Esophagus squamous epithelium (tissue), 5 donors: Measurements from ENCODE around the gene RGL2. TPM values are rescaled to one million over a fixed set of nuclear protein-coding genes. Genes with fewer than 3 reads are reported as not detected.
"Not testable (repeated sequence)": the region's sequence is repeated elsewhere in the genome, so short reads cannot be mapped to it uniquely, and the experiment has no call there.

Experiments
- DNase-seq: peaks from one replicate; lab custom pipeline; 2025; lab: John Stamatoyannopoulos, UW
- H3K27ac ChIP-seq, 4 donors: fragments of 200-600 bp; sonication (generic); one replicate each; pipeline ENCODE4 v1.5.1; 2016 to 2019; ENCODE audit warnings: mild to moderate bottlenecking in 1 of 4
- H3K27me3 ChIP-seq, 4 donors: fragments of 200-600 bp; sonication (generic); 1 replicate in 3 of 4; 2 replicates in 1 of 4; pipeline versions ENCODE4 v1.5.1 to v1.6.0; 2017 to 2021; ENCODE audit warnings: antibody characterized with exemption in 1 of 4
- H3K36me3 ChIP-seq, 3 donors: fragments of 200-600 bp; sonication (generic); one replicate each; pipeline ENCODE4 v1.5.1; 2016 to 2019
- H3K4me1 ChIP-seq, 3 donors: fragments of 200-600 bp; sonication (generic); one replicate each; pipeline ENCODE4 v1.5.1; 2017 to 2019
- H3K4me3 ChIP-seq, 4 donors: fragments of 200-600 bp; sonication (generic); 1 replicate in 3 of 4; 2 replicates in 1 of 4; pipeline ENCODE4 v1.5.1; 2016 to 2019; ENCODE audit warnings: mild to moderate bottlenecking in 2 of 4, moderate library complexity in 1 of 4
- H3K9me3 ChIP-seq, 3 donors: fragments of 200-600 bp; sonication (generic); one replicate each; pipeline ENCODE4 v1.5.1; 2016 to 2019
- POLR2A ChIP-seq, 4 donors: fragments of 450-650 bp; IDR thresholded peaks; one replicate each; pipeline ENCODE4 v1.6.1; 2017; ENCODE audit warnings: antibody characterized with exemption in 4 of 4, mild to moderate bottlenecking in 4 of 4, moderate library complexity in 3 of 4
- WGBS, 2 donors: methylation state at CpG; one replicate each; pipeline ENCODE4 v1.1.5; 2018; 5-methylcytosine and 5-hydroxymethylcytosine counted together
- intact Hi-C: fragments of 100-400 bp; cut with DNase I; formaldehyde crosslinking; loops from one replicate; pipeline ENCODE4 v1.15.0; 2022
- total RNA-seq, 4 donors: library from RNA; depleted of rRNA; stranded (reverse); fragments of >200 nt; gene quantifications; one replicate each; pipeline ENCODE4 v1.1.0, GENCODE V29; 2016
- TF ChIP-seq, protein P1 (sequence below), 6 experiments: fragments of 450-650 bp in 4 of 6; fragments of 200-600 bp in 2 of 6; sonication (generic) in 2 of 6; IDR thresholded peaks; one replicate each; pipeline ENCODE4 v1.5.1; 2016 to 2019; ENCODE audit warnings: antibody characterized with exemption in 6 of 6, mild to moderate bottlenecking in 4 of 6, moderate library complexity in 4 of 6
- donor health status: DM: yes; HTN: yes; CAD: no.

Gene RGL2, protein sequence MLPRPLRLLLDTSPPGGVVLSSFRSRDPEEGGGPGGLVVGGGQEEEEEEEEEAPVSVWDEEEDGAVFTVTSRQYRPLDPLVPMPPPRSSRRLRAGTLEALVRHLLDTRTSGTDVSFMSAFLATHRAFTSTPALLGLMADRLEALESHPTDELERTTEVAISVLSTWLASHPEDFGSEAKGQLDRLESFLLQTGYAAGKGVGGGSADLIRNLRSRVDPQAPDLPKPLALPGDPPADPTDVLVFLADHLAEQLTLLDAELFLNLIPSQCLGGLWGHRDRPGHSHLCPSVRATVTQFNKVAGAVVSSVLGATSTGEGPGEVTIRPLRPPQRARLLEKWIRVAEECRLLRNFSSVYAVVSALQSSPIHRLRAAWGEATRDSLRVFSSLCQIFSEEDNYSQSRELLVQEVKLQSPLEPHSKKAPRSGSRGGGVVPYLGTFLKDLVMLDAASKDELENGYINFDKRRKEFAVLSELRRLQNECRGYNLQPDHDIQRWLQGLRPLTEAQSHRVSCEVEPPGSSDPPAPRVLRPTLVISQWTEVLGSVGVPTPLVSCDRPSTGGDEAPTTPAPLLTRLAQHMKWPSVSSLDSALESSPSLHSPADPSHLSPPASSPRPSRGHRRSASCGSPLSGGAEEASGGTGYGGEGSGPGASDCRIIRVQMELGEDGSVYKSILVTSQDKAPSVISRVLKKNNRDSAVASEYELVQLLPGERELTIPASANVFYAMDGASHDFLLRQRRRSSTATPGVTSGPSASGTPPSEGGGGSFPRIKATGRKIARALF
- 10 to 100 TPM; 54.9 to 78.7 (median 63.2) TPM for total RNA-seq

DNA sequence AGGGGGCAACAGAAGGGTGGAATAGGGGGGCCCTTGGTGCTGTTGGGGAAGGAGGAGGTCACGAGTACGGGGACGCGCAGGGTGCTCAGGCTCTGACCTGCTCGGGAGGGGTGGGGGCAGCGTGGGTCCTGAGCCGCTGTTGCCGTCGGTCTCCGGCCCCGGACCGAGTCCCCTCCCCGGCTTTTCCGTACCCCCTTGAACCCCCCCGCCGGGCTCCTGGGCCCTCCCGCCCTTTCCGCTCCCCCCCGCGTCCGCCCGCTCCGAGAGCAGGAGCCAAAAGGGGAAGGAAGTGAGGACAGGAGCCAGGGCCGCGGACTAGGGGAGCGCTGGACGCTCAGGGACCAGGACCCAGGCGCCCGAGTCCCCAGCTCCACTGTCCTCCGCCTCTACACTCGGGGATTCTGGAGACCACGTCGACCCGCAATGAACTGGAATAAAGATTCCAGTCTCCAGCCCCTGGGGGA is at the start of gene RGL2:
TSS of gene RGL2 (minus strand) at position 170 of the 464 bp plus-strand sequence. CDS start 332 bp downstream, outside the sequence.
- H3K4me3 ChIP-seq: peak within 1 kb of the TSS; percentile 77 to 93 (median 82)
- peaks cover 15 to 67% (median 30%) of the 10 kb centered on the region in 3 donors for H3K4me1 ChIP-seq
- H3K27ac ChIP-seq: peak within 1 kb of the TSS; percentile 93 to 100 (median 98)
- intact Hi-C loops: no loop called here
- TF ChIP-seq, protein P1, sequence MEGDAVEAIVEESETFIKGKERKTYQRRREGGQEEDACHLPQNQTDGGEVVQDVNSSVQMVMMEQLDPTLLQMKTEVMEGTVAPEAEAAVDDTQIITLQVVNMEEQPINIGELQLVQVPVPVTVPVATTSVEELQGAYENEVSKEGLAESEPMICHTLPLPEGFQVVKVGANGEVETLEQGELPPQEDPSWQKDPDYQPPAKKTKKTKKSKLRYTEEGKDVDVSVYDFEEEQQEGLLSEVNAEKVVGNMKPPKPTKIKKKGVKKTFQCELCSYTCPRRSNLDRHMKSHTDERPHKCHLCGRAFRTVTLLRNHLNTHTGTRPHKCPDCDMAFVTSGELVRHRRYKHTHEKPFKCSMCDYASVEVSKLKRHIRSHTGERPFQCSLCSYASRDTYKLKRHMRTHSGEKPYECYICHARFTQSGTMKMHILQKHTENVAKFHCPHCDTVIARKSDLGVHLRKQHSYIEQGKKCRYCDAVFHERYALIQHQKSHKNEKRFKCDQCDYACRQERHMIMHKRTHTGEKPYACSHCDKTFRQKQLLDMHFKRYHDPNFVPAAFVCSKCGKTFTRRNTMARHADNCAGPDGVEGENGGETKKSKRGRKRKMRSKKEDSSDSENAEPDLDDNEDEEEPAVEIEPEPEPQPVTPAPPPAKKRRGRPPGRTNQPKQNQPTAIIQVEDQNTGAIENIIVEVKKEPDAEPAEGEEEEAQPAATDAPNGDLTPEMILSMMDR (IDR thresholded peaks at IDR 0.05): no peak
- TF ChIP-seq POLR2A (IDR thresholded peaks at IDR 0.05): no peak
- peaks cover 15 to 59% (median 31%) of the 10 kb centered on the region in 3 donors for H3K36me3 ChIP-seq
- WGBS, 2 donors: 0% methylated on average over 5 to 6 of the region's 34 CpGs
- DNase-seq: no peak
- H3K9me3 ChIP-seq: no peaks in the 10 kb centered on the region
- H3K27me3 ChIP-seq: no peaks in the 10 kb centered on the region

DNA sequence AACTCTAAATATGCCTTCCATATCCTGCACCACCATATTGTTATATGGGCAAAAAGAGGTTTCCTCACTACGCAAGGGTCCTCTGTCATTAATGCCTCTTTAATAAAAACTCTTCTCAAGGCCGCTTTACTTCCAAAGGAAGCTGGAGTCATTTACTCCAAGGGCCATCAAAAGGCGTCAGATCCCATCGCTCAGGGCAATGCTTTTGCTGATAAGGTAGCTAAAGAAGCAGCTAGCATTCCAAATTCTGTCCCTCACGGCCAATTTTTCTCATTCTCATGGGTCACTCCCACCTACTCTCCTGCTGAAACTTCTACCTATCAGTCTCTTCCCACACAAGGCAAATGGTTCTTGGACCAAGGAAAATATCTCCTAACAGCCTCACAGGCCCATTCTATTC is 49.1 kb upstream of the RGL2 start:
- no peak overlapping the region for H3K27ac ChIP-seq
- 92 to 95% methylated on average over 5 of the region's 5 CpGs for WGBS, 2 donors
- no peak for DNase-seq
- no peak overlapping the region for H3K4me3 ChIP-seq
- H3K36me3 ChIP-seq: no peaks in the 10 kb centered on the region
- TF ChIP-seq, protein P1 (IDR thresholded peaks at IDR 0.05): no peak
- no peak for TF ChIP-seq POLR2A (IDR thresholded peaks at IDR 0.05)
- intact Hi-C loops: no loop called here
- no peaks in the 10 kb centered on the region for H3K9me3 ChIP-seq
- peaks cover 0 to 20% (median 4%) of the 10 kb centered on the region in 3 donors for H3K4me1 ChIP-seq
- no peaks in the 10 kb centered on the region for H3K27me3 ChIP-seq

DNA sequence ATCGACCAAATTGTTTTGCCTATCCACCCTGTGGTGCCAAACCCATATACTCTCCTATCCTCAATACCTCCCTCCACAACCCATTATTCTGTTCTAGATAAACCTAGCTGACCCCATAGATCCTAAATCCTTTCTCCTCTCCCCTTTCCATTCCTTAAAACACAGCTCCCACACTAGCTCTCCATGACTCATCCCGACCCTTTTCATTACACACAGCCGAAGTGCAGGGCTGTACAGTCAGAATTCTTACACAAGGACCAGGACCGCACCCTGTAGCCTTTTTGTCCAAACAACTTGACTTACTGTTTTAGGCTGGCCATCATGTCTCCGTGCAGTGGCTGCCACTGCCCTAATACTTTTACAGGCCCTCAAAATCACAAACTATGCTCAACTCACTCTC is 48.2 kb upstream of the RGL2 start:
- H3K9me3 ChIP-seq, intact Hi-C loops, H3K27me3 ChIP-seq, DNase-seq, H3K4me3 ChIP-seq, H3K36me3 ChIP-seq: not testable (repeated sequence)
- 55 to 59% methylated on average over 5 of the region's 5 CpGs for WGBS, 2 donors
- Histone ChIP-seq H3K4me1 (peaks cover 0 to 20% (median 4%) of the 10 kb centered on the region in 3 donors), H3K27ac (peak overlapping the region in 1 of 4 donors; percentile 28)

DNA sequence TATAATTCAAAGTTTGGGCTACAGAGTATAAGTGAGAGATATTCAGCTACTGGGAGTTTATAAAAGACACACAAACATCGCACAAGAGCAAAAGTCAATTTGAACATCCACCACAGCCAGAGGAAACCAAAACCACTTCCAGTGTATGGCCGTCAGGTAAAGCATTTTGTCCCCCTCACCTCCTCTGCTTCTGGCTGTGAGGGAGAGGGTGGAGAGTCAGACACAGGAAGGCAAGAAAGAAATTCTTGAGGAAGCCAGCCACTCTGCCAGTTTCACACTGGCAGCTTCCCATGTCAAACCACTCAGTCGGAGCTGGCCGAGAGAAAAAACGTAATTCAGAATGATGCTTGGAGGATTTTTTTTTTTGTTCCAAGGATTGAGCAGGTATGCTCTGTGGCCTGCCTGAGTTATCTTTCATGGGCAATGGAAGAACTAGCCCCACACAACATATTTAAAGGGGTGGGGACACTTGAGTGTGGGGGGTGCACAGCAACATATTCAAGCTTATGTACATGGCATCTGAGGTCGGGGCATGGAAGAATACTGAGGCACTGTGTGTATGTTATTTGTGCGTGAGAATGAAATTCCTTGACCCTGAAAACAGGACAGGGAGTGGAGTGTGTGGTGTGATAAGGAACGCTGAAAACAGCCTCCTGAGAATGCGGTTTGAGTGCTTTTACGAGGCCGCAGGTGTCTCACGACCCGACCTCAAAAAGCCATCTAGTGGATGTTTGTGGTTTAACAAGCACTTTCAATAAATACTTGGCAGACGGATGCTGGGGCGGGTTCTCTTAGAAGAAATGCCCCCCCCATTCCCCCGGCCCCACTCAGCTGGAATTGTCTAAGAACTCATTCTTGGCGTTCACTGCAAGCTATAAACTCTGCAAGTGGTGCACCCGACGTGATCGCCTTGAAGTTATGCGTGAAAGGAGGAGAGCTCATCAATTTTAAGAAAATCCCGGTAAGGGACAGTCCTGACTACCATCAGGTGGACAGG is 46.3 kb upstream of the RGL2 start:
- no peaks in the 10 kb centered on the region for H3K9me3 ChIP-seq
- H3K4me3 ChIP-seq: peak overlapping the region in 1 of 4 donors; percentile 33
- no peaks in the 10 kb centered on the region for H3K27me3 ChIP-seq
- 18 to 19% methylated on average over 20 to 22 of the region's 22 CpGs for WGBS, 2 donors
- intact Hi-C loops: no loop called here
- TF ChIP-seq, protein P1 (IDR thresholded peaks at IDR 0.05): peak; percentile 55 to 72 (median 64)
- TF ChIP-seq POLR2A (IDR thresholded peaks at IDR 0.05): no peak
- H3K36me3 ChIP-seq: no peaks in the 10 kb centered on the region
- peaks cover 0 to 20% (median 4%) of the 10 kb centered on the region in 3 donors for H3K4me1 ChIP-seq
- peak; percentile 29 for DNase-seq
- H3K27ac ChIP-seq: peak overlapping the region; percentile 26 to 54 (median 36)
